ENCODE results near the gene SSBP4. TPM values are rescaled to one million over a fixed set of nuclear protein-coding genes. Genes with fewer than 3 reads are reported as not detected.

Gene SSBP4
- total RNA-seq, 1 experiment from 2014 or later = 31.0 TPM

DNA sequence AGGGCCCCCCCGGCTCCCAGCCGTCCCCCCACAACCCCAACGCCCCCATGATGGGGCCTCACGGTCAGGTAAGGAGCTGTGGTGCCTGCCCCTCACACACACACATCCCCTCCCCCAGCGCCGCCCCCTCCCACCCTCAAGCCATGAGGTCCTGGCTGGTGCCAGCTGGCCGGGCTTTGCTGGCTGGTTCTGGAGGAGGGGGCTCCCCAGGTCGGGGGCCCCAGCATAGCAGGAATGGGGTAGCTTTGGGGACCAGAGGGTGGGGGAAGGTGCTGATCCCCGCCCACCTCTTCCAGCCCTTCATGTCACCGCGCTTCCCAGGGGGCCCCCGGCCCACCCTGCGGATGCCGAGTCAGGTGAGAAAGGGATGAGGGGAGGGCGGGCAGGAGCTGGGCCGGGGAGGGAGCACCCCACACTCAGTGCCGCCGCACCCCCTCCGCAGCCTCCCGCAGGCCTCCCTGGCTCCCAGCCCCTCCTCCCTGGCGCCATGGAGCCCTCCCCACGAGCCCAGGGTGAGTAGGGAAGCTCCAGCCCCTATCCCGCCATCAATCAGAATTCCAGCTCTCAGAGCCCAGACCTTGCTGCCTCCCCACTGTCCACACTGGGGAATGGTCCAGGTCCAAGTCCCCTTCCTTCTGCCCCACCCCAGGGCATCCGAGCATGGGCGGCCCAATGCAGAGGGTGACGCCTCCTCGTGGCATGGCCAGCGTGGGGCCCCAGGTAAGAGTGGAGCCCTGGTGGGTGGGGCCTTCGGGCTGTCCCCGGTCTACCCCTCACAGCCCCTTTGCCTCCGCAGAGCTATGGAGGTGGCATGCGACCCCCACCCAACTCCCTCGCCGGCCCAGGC, 12.4 kb downstream of the SSBP4 start:
- no peak for DNase-seq (ENCODE audit: extremely low read depth, low read depth)

GRCh38 chr19:18432275-18433014, 13.2 kb downstream of the SSBP4 start:
- DNase-seq (ENCODE audit: extremely low read depth, low read depth) = no peak

GRCh38 chr19:18433015-18433691, 14.0 kb downstream of the SSBP4 start:
- DNase-seq (ENCODE audit: extremely low read depth, low read depth) = no peak

GRCh38 chr19:18433735-18434398, 14.7 kb downstream of the SSBP4 start:
- no peak for DNase-seq (ENCODE audit: extremely low read depth, low read depth)

DNA sequence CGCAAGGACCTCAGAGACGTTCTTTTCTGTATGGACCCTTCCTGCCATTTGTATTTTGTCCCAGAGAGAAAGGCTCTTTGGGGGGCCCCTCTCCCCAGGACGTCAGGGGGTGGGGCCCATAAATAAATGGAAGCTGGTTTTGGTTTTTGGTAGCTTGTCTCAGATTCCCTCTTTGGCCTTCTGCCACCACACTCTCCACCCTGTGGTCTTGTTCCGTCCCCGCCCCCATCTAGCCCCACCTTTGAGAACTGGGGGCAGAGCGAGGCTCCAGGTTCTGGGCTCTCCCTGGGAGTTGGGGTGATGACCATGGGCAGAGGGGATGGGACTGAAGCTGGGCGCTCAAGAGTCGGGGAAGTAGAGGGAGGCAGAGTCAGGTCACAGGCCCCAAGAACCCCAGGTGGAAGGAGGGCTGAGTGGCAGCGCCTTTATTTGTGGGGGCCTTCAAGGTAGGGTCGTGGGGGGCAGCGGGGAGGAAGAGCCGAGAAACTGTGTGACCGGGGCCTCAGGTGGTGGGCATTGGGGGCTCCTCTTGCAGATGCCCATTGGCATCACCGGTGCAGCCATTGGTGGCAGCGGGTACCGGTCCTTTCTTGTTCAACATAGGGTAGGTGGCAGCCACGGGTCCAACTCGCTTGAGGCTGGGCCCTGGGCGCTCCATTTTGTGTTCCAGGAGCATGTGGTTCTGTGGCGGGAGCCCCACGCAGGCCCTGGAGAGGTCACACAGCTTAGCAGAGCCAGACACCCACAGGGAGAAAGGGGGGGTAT, 15.4 kb downstream of the SSBP4 start:
- DNase-seq (ENCODE audit: extremely low read depth, low read depth) = no peak

GRCh38 chr19:18435178-18435841, 16.1 kb downstream of the SSBP4 start:
- DNase-seq (ENCODE audit: extremely low read depth, low read depth) = no peak

DNA sequence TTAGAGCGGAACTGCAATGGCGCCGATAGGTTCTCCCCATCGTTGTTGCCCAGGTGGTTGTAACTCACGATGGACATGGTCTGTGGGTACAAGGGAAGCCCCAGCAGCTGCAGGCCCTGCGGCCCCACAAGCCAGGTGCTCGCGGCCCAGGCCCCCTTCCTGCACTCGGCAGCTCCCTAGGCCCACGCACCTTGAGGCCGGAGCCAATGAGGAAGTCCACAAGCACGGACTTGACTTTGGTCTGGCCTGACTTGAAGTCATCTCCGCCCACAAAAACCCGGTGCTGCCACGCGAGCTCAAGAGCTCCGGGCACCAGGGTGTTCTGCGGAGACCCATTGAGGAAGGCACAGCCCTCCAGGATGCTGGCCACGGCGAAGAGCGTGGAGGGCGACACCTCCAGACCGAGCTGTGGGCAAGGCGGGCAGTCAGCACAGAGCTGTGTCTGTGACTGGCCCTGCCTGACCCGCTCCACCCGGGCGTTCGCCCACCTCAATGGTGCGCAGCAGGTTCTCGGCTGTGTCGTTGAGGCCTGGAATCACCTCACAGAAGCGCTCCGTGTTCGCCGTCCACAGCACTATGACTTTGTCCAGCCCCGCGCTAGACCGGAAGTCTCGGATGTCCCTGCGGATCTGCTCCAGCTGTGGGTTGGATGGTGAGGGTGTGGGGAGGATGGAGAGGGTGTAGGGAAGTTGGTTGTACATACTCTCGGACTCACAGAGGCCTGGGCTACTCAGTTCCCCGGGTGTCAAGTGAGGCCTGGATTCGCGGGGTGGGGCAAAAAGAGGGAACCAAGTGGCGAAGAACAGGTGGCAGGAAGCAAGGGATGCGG, 16.9 kb downstream of the SSBP4 start:
- DNase-seq (ENCODE audit: extremely low read depth, low read depth) = no peak

DNA sequence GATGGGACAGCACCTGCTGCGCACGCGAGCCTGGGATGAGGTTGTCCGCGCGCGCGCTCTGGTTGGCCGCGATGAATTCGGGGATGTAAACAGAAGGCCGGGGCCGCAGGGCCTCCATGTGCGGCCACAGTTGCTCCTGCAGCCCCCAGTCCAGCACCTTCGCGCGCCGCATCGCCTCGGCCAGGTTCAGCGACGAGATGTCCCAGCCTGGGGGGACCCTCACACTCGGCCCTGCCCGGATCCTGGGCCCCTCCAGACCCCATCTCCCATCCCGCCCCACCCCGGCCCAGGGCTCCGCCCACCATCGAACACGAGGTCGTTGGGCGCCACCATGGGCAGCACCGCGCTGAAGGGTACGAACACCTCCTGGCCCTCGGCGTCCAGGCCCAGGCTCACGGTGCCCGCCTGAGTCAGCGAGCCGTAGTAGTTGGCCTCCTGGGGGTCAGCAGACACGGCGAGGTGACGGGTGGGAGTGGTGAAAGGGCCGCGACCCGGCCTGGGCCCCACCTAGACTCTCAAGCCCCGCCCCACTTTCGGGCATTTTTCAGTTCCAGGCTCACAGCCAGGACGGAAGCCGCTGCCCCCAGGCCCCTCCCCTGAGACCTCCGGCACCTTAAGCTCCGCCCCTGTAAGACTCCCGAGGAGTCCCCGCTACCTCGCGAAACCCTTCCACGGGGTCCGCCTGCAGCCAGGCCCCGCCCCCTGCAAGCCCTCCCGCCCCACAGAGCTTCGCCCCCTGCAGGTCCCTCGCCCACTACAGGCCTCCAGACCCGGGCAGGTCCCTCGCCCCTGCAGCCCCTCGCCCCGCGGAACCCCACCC, 17.7 kb downstream of the SSBP4 start:
- DNase-seq (ENCODE audit: extremely low read depth, low read depth) = no peak

- no peak for DNase-seq (ENCODE audit: extremely low read depth, low read depth)
These were observed 18.5 kb downstream of the SSBP4 start, which contains the start of gene ISYNA1 for GRCh38 chr19:18437491-18438330. Gene ISYNA1, minus strand, starts transcription at chr19:18438133. Its CDS starts 154 bp downstream, at chr19:18437979.

- no peak for DNase-seq (ENCODE audit: extremely low read depth, low read depth)
These were observed 19.3 kb downstream of the SSBP4 start for GRCh38 chr19:18438331-18439024.

DNA sequence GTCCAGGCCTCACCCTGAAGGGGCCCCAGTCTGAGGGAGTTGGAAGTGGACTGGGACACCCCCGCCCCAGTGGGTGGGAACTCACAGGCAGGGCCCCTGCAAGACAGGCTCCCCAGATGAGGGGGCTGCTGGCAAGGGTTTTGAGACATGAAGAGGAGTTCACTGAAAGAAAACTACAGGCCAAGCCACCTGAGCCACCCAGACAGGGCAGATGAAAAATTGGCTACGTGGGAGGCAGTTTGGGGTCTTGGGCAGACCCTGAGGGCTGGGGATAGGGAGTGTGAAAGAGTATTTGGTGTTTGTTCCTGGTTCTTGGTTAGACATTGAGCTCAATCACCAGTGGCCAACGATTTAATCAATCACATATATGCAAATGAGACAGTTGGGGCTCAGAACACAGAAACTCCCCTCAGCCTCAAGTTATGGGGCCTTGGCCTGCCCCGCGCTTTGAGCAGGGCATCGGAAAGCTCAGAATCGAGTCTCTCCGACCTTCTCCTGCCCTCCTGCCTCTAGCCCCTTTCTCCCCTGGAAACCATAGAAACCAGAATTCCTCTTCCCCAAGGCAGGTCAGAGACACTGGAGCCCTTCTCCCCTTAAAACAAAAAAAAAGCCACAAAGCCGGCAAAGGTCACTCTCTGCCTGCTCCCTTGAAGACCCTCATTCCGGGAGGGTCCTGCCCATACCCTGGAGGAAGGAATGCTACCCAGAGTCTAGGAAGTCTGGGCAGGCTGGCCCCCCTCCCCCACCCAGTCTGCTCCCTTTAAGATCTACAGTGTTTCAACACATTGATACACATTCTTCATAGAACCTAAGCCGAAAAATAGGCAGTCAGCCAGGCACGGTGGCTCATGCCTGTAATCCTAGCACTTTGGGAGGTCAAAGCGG, 20.1 kb downstream of the SSBP4 start:
- no peak for DNase-seq (ENCODE audit: extremely low read depth, low read depth)

- DNase-seq (ENCODE audit: extremely low read depth, low read depth) = no peak
These were observed 20.7 kb downstream of the SSBP4 start for GRCh38 chr19:18439910-18440237.

- DNase-seq (ENCODE audit: extremely low read depth, low read depth) = peak; percentile 19
These were observed 21.2 kb downstream of the SSBP4 start for GRCh38 chr19:18440415-18440877.

DNA sequence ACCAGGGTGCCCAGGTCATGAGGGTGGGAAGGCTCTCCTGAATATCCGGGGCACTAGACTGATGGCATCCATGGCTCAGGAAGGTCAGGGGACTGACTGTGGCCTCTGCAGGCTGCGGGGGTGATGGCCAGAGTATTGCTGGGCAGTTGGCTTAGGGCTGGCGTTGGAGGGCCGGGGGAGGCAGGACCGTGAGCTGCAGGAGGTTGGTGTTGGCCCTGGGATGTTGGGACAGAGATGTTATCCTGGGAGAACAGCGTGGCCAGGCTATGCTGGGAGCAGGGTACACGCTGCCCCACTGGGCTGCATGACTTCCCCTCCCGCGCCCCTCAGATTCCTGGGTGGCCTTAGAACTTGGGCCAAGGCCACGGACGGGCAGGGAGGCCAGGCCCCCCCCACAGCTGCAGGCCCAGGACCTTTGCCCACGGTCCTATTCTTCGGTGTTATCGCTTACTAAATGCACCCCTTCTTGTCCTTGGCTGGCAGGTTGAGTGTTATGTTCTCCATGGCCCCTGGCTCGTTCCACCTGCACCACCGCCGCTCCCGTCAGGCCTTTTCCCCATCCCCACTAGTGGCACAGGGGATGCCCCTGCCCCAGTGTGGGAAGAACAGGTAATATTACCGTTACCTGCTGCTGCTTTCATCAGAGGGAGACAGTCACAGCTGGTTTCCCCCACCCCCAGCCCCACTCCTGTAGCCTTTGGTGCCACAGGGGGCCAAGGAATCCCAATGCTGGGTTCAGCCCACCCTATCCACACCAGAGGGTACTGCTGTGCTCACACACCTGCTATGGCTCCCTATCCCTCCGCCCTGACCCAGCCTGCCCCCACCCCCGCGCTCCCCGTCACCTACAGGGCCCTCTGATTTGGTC, 22.0 kb downstream of the SSBP4 start:
- no peak for DNase-seq (ENCODE audit: extremely low read depth, low read depth)

All from NCI-H460 (cell line).